K562 (cell line): ENCODE data around the gene LRRC14B. TPM values are rescaled to one million over a fixed set of nuclear protein-coding genes. Genes with fewer than 3 reads are reported as not detected.

Source experiments
- ATAC-seq: fragments of 200-7000 bp; cut with Tn5 transposase; 3 replicates; pipeline ENCODE4 v1.9.1; 2020; ENCODE audit warnings: moderate library complexity
- BruUV-seq: library from RNA; stranded (reverse); fragments of 400-500 nt; replicated peaks from 2 replicates; lab custom pipeline; 2021; lab: Mats Ljungman, UMichigan
- CTCF ChIA-PET: fragments of 300-600 bp; formaldehyde crosslinking; extraction: SDS; loops from one replicate; lab custom pipeline; 2021; ENCODE audit warnings: low intra/inter-chr PET ratio; lab: Yijun Ruan, JAX
- POLR2A ChIA-PET: fragments of 300-600, 350-650 bp; sonication (Branson Sonifier 250); formaldehyde crosslinking; extraction: SDS; loops from one replicate; lab custom pipeline; 2021; ENCODE audit warnings: antibody characterized with exemption, inconsistent platforms; lab: Yijun Ruan, JAX
- DNase-seq, 4 experiments: peaks; one replicate each; pipeline versions ENCODE4 v3.0.0 to v3.0.0-alpha.2; 2011 to 2018; ENCODE audit warnings: low spot score in 3 of 4, mixed read lengths in 3 of 4; ENCODE audit errors: extremely low read depth in 1 of 4
- FAIRE-seq: peaks from 2 replicates; lab custom pipeline; 2011; peaks lifted over from hg19 to GRCh38; lab: Jason Lieb, UNC
- H2AFZ ChIP-seq: 2 replicates; pipeline ENCODE4 v1.6.0; 2011; ENCODE audit warnings: low read depth, low read length, control low read depth, inconsistent platforms
- H3K27ac ChIP-seq: fragments of 200-600 bp; 3 replicates; pipeline ENCODE4 v1.8.0; 2011; ENCODE audit warnings: low read depth, mild to moderate bottlenecking, control low read depth, inconsistent platforms, low read length, moderate library complexity, mixed read lengths; ENCODE audit errors: extremely low read depth
- H3K27me3 ChIP-seq, 2 experiments: fragments of 300-600 bp in 1 of 2; 2 replicates in 1 of 2; 3 replicates in 1 of 2; pipeline versions ENCODE4 v1.6.0 to v1.8.0; 2011; ENCODE audit warnings: inconsistent platforms in 2 of 2, low read length in 2 of 2, mild to moderate bottlenecking in 1 of 2, mixed read lengths in 1 of 2, moderate library complexity in 1 of 2; ENCODE audit not compliant: control insufficient read depth in 2 of 2, insufficient read depth in 2 of 2
- H3K36me3 ChIP-seq: fragments of 300-600 bp; 3 replicates; pipeline ENCODE4 v1.8.0; 2011; ENCODE audit warnings: mild to moderate bottlenecking, low read length, inconsistent platforms; ENCODE audit not compliant: control insufficient read depth, insufficient read depth
- H3K4me1 ChIP-seq, 2 experiments: fragments of 200-600 bp in 1 of 2; replicated peaks in 1 of 2; 2 replicates in 1 of 2; 3 replicates in 1 of 2; pipeline versions ENCODE4 v1.5.1 to v1.8.0; 2011; ENCODE audit warnings: inconsistent platforms in 2 of 2, low read length in 2 of 2, mild to moderate bottlenecking in 1 of 2, mixed read lengths in 1 of 2, moderate library complexity in 1 of 2; ENCODE audit not compliant: control insufficient read depth in 2 of 2, insufficient read depth in 2 of 2
- H3K4me2 ChIP-seq: 2 replicates; pipeline ENCODE4 v1.6.1; 2011; ENCODE audit warnings: low read length, control low read depth, inconsistent platforms, mixed read lengths; ENCODE audit not compliant: insufficient read depth
- H3K4me3 ChIP-seq: fragments of 200-600 bp; sonication (generic), shearing (Covaris generic); 2 replicates; pipeline ENCODE4 v1.5.1; 2016; ENCODE audit warnings: control low read depth, inconsistent platforms
- H3K79me2 ChIP-seq: fragments of 200-600 bp; 3 replicates; pipeline ENCODE4 v1.8.0; 2011; ENCODE audit warnings: low read length, inconsistent platforms; ENCODE audit not compliant: control insufficient read depth, insufficient read depth
- H3K9ac ChIP-seq, 2 experiments: 2 replicates each; pipeline versions ENCODE4 v1.6.0 to v1.6.1; 2011; ENCODE audit warnings: low read depth in 2 of 2, low read length in 2 of 2, control low read depth in 1 of 2, inconsistent platforms in 1 of 2, mild to moderate bottlenecking in 1 of 2, mixed read lengths in 1 of 2; ENCODE audit not compliant: insufficient read depth in 1 of 2
- H3K9me1 ChIP-seq: one replicate; pipeline ENCODE4 v1.6.0; 2011; ENCODE audit warnings: inconsistent platforms, mild to moderate bottlenecking, low read length, moderate library complexity; ENCODE audit not compliant: control insufficient read depth, insufficient read depth
- H3K9me3 ChIP-seq: replicated peaks from 2 replicates; pipeline ENCODE4 v1.5.1; 2011; ENCODE audit warnings: low read depth, low read length, inconsistent platforms; ENCODE audit not compliant: control insufficient read depth, insufficient read depth
- H4K20me1 ChIP-seq: replicated peaks from 2 replicates; pipeline ENCODE4 v1.6.1; 2011; ENCODE audit warnings: low read length, inconsistent platforms, mixed read lengths; ENCODE audit not compliant: control insufficient read depth, insufficient read depth
- ATF1 ChIP-seq, 2 experiments: fragments of 450-650 bp in 1 of 2; IDR thresholded peaks; 2 replicates each; pipeline ENCODE4 v1.6.1; 2016; ENCODE audit warnings: missing compliant biosample characterization in 1 of 2, missing genetic modification characterization in 1 of 2
- CBX2 ChIP-seq: fragments of 200-600 bp; sonication (generic); IDR thresholded peaks from one replicate; pipeline ENCODE4 v1.6.1; 2012; ENCODE audit warnings: mild to moderate bottlenecking, low read length, inconsistent platforms; ENCODE audit not compliant: insufficient read depth, poor library complexity, severe bottlenecking
- E4F1 ChIP-seq: fragments of 250-450 bp; sonication (Bioruptor Pico); IDR thresholded peaks from 2 replicates; pipeline ENCODE4 v1.5.0; 2021; ENCODE audit warnings: mild to moderate bottlenecking, borderline replicate concordance
- FOXP4 ChIP-seq: sonication (generic); formaldehyde crosslinking; IDR thresholded peaks from 2 replicates; pipeline ENCODE4 v1.8.0; 2022; ENCODE audit warnings: mild to moderate bottlenecking, missing genetic modification reagents, borderline replicate concordance
- ILF3 ChIP-seq: fragments of 450-650 bp; IDR thresholded peaks from 2 replicates; pipeline ENCODE4 v1.6.1; 2018; ENCODE audit warnings: antibody characterized with exemption, mild to moderate bottlenecking, moderate library complexity, borderline replicate concordance
- IRF1 ChIP-seq: sonication (generic); formaldehyde crosslinking; IDR thresholded peaks from 2 replicates; pipeline ENCODE4 v1.8.0; 2022; ENCODE audit warnings: missing genetic modification reagents, mild to moderate bottlenecking, borderline replicate concordance
- LARP7 ChIP-seq: fragments of 450-650 bp; IDR thresholded peaks from 2 replicates; pipeline ENCODE4 v1.6.1; 2016
- MAZ ChIP-seq, 2 experiments: fragments of 450-650 bp in 1 of 2; sonication (generic) in 1 of 2; formaldehyde crosslinking; IDR thresholded peaks in 1 of 2; conservative IDR thresholded peaks in 1 of 2; 2 replicates each; pipeline versions ENCODE4 v1.4.0 to v1.5.0; 2020; ENCODE audit warnings: mild to moderate bottlenecking in 1 of 2, missing genetic modification reagents in 1 of 2
- NR0B1 ChIP-seq: fragments of 450-650 bp; IDR thresholded peaks from one replicate; pipeline ENCODE4 v1.6.1; 2018; ENCODE audit warnings: mild to moderate bottlenecking, moderate library complexity; ENCODE audit not compliant: partially characterized antibody
- PRMT5 ChIP-seq: sonication (generic); formaldehyde crosslinking; IDR thresholded peaks from 2 replicates; pipeline ENCODE4 v1.5.0; 2020; ENCODE audit warnings: missing genetic modification reagents
- RBFOX2 ChIP-seq: fragments of 200-400 bp; formaldehyde crosslinking; IDR thresholded peaks from 2 replicates; pipeline ENCODE4 v1.6.1; 2017; ENCODE audit warnings: low read depth, mild to moderate bottlenecking, low read length, moderate library complexity
- SIN3B ChIP-seq: fragments of 450-650 bp; IDR thresholded peaks from 2 replicates; pipeline ENCODE4 v1.6.1; 2017; ENCODE audit warnings: low read depth, mild to moderate bottlenecking, moderate library complexity
- SMAD1 ChIP-seq: fragments of 150-350 bp; IDR thresholded peaks from 2 replicates; pipeline ENCODE4 v1.6.1; 2014; ENCODE audit warnings: low read length, low read depth; ENCODE audit not compliant: partially characterized antibody
- SRSF3 ChIP-seq: fragments of 200-400 bp; formaldehyde crosslinking; IDR thresholded peaks from 2 replicates; pipeline ENCODE4 v1.6.1; 2016; ENCODE audit warnings: mild to moderate bottlenecking, low read length, moderate library complexity; ENCODE audit not compliant: insufficient read depth
- ZNF57 ChIP-seq: fragments of 450-650 bp; formaldehyde crosslinking; IDR thresholded peaks from 2 replicates; pipeline ENCODE4 v1.4.0; 2020; ENCODE audit warnings: mild to moderate bottlenecking, moderate library complexity
- WGBS: fragments of 100-300 bp; shearing (Covaris generic); methylation state at CpG from one replicate; pipeline ENCODE4 v1.1.6; 2016; ENCODE audit warnings: low coverage, mixed read lengths; ENCODE audit not compliant: insufficient coverage; ENCODE audit errors: missing lambda C conversion rate; 5-methylcytosine and 5-hydroxymethylcytosine counted together
- in situ Hi-C: fragments of 300-500 bp; cut with MboI; formaldehyde crosslinking; loops from 4 replicates; pipeline ENCODE4 v1.15.0; 2018; ENCODE audit warnings: inconsistent platforms, mixed read lengths
- intact Hi-C: fragments of 100-400 bp; cut with micrococcal nuclease; formaldehyde crosslinking; loops from 2 replicates; pipeline ENCODE4 v1.14.2; 2022
- polyA plus RNA-seq, 8 experiments: library from polyadenylated mRNA; depleted of rRNA in 4 of 8; stranded (reverse) in 5 of 8; unstranded in 3 of 8; fragments of >200 nt; fragmentation: Nextera tagmentation in 2 of 8; fragmentation: Illumina TruSeq in 1 of 8; extraction: Ambion mirVana in 2 of 8; extraction: Trizol in 1 of 8; gene quantifications; 2 replicates each; pipeline versions ENCODE4 v1.2.1 to v1.2.3, GENCODE V29; 2011 to 2014; ENCODE audit warnings: inconsistent platforms in 1 of 8, missing spikeins in 1 of 8
- total RNA-seq, 7 experiments: library from RNA; depleted of rRNA in 6 of 7; stranded (reverse); fragments of >200 nt in 6 of 7; fragmentation: Illumina TruSeq in 2 of 7; extraction: Trizol in 2 of 7; gene quantifications; 2 replicates each; pipeline versions ENCODE4 v1.2.1 to v1.2.3, GENCODE V29; 2011 to 2021; ENCODE audit warnings: low replicate concordance in 1 of 7

LRRC14B gene
- total and polyA plus RNA-seq, 9 of the 15 experiments (the other 6 are each of a cell fraction or from before 2014, with no cell fraction given) = not detected

GRCh38 chr5:196350-196749 is 5.1 kb downstream of the LRRC14B start:
- H2AFZ ChIP-seq = no peak overlapping the region
- ATAC-seq (no peak), DNase-seq (no peak), FAIRE-seq (no peak)
- no peak overlapping the region for H3K27ac ChIP-seq
- peaks cover 19 to 34% of the 10 kb centered on the region in 2 experiments; a peak in 4 of 5 replicates for H3K27me3 ChIP-seq
- no peaks in the 10 kb centered on the region for H3K9me1 ChIP-seq
- H3K9me3 ChIP-seq = no peaks in the 10 kb centered on the region
- H4K20me1 ChIP-seq = peaks cover 4% of the 10 kb centered on the region; the same call in 1 of the 2 replicates
- no TSS peak for BruUV-seq
- no peaks in the 10 kb centered on the region for H3K36me3 ChIP-seq
- H3K79me2 ChIP-seq = no peaks in the 10 kb centered on the region
- peaks cover 2 to 49% of the 10 kb centered on the region in 2 experiments; a peak in 3 of 5 replicates for H3K4me1 ChIP-seq
- CTCF ChIA-PET = no interaction called here
- POLR2A ChIA-PET = no interaction called here
- H3K4me3 ChIP-seq = no peak overlapping the region
- H3K9ac ChIP-seq = no peak overlapping the region
- in situ Hi-C loops = no loop called here
- intact Hi-C loops = no loop called here
- WGBS = 2% methylated on average over 4 of the region's 10 CpGs
- no peak overlapping the region for H3K4me2 ChIP-seq
- no peak for TF ChIP-seq PRMT5 (CRISPR knock-in tag)
- TF ChIP-seq NR0B1 = no peak
- no peak for TF ChIP-seq IRF1 (CRISPR knock-in tag)
- no peak for TF ChIP-seq ILF3
- TF ChIP-seq RBFOX2 = no peak
- TF ChIP-seq SRSF3 = no peak
- no peak for TF ChIP-seq E4F1 (CRISPR knock-in tag)
- no peak for TF ChIP-seq CBX2
- TF ChIP-seq SMAD1 = no peak
- TF ChIP-seq MAZ (CRISPR knock-in tag; conservative IDR thresholded peaks at IDR 0.05 in 1 of 2, IDR thresholded peaks at IDR 0.05 in 1 of 2) = no peak
- TF ChIP-seq SIN3B = no peak
- no peak for TF ChIP-seq FOXP4 (CRISPR knock-in tag)
- no peak for TF ChIP-seq LARP7
- no peak for TF ChIP-seq ATF1 (CRISPR knock-in tag; IDR thresholded peaks at IDR 0.05)
- no peak for TF ChIP-seq ATF1 (tag; IDR thresholded peaks at IDR 0.05)
- no peak for TF ChIP-seq ZNF57 (CRISPR knock-in tag)
